ENCODE data around the gene WDR90. TPM values are rescaled to one million over a fixed set of nuclear protein-coding genes. Genes with fewer than 3 reads are reported as not detected.

Gene WDR90
- total and polyA plus RNA-seq, 2 of the 13 experiments (the other 11 are each of a cell fraction or from before 2014, with no cell fraction given), result 14.9 to 28.9 TPM

- TF ChIP-seq KDM5B (CRISPR knock-in tag; IDR thresholded peaks at IDR 0.05; ENCODE audit: borderline replicate concordance), result peak; percentile 65; the same call in 1 of the 2 replicates
- TF ChIP-seq RBFOX2 (IDR thresholded peaks at IDR 0.05; ENCODE audit: low read depth, low read length), result peak; percentile 17; the same call in 1 of the 2 replicates
- TF ChIP-seq HCFC1 (IDR thresholded peaks at IDR 0.05; ENCODE audit: low read depth, low read length), result no peak
- TF ChIP-seq SMC3 (IDR thresholded peaks at IDR 0.05; ENCODE audit: low read length), result no peak
- 0 out of 2 replicates have a peak, but pooled peaks have one; percentile 31 for TF ChIP-seq NRL (CRISPR knock-in tag; IDR thresholded peaks at IDR 0.05; ENCODE audit: borderline replicate concordance)
- TF ChIP-seq, protein P1, sequence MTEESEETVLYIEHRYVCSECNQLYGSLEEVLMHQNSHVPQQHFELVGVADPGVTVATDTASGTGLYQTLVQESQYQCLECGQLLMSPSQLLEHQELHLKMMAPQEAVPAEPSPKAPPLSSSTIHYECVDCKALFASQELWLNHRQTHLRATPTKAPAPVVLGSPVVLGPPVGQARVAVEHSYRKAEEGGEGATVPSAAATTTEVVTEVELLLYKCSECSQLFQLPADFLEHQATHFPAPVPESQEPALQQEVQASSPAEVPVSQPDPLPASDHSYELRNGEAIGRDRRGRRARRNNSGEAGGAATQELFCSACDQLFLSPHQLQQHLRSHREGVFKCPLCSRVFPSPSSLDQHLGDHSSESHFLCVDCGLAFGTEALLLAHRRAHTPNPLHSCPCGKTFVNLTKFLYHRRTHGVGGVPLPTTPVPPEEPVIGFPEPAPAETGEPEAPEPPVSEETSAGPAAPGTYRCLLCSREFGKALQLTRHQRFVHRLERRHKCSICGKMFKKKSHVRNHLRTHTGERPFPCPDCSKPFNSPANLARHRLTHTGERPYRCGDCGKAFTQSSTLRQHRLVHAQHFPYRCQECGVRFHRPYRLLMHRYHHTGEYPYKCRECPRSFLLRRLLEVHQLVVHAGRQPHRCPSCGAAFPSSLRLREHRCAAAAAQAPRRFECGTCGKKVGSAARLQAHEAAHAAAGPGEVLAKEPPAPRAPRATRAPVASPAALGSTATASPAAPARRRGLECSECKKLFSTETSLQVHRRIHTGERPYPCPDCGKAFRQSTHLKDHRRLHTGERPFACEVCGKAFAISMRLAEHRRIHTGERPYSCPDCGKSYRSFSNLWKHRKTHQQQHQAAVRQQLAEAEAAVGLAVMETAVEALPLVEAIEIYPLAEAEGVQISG (CRISPR knock-in tag; IDR thresholded peaks at IDR 0.05), result 0 out of 2 replicates have a peak, but pooled peaks have one; percentile 10
- TF ChIP-seq ATF6 (CRISPR knock-in tag; conservative IDR thresholded peaks at IDR 0.05), result no peak
- peak; percentile 13; the same call in 1 of the 2 replicates for TF ChIP-seq ZNF776 (CRISPR knock-in tag; IDR thresholded peaks at IDR 0.05)
- TF ChIP-seq ZNF333 (CRISPR knock-in tag; IDR thresholded peaks at IDR 0.05; ENCODE audit: borderline replicate concordance), result 0 out of 2 replicates have a peak, but pooled peaks have one; percentile 14
- no peak for TF ChIP-seq MNT (IDR thresholded peaks at IDR 0.05)
- TF ChIP-seq, protein P2, sequence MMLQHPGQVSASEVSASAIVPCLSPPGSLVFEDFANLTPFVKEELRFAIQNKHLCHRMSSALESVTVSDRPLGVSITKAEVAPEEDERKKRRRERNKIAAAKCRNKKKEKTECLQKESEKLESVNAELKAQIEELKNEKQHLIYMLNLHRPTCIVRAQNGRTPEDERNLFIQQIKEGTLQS (CRISPR knock-in tag; IDR thresholded peaks at IDR 0.05), result 0 out of 2 replicates have a peak, but pooled peaks have one; percentile 10
- no peak for TF ChIP-seq ZNF260 (CRISPR knock-in tag; IDR thresholded peaks at IDR 0.05; ENCODE audit: borderline replicate concordance, low read depth)
- no peak for TF ChIP-seq ZNF792 (CRISPR knock-in tag; IDR thresholded peaks at IDR 0.05)
- no peak for TF ChIP-seq ZNF354B (CRISPR knock-in tag; IDR thresholded peaks at IDR 0.05)
- no peak for TF ChIP-seq ZNF451 (CRISPR knock-in tag; IDR thresholded peaks at IDR 0.05)
- no peak for TF ChIP-seq PHF20 (CRISPR knock-in tag; IDR thresholded peaks at IDR 0.05)
- TF ChIP-seq KLF11 (CRISPR knock-in tag; IDR thresholded peaks at IDR 0.05), result no peak
- no peak for TF ChIP-seq ZBTB2 (CRISPR knock-in tag; IDR thresholded peaks at IDR 0.05; ENCODE audit: low read depth)
- TF ChIP-seq ZNF768 (CRISPR knock-in tag; IDR thresholded peaks at IDR 0.05), result no peak
These were observed 26.9 kb downstream of the WDR90 start (continued) for GRCh38 chr16:675884-676564.
